Mesangial cell (primary cell): Measurements from ENCODE around the gene LDB2. TPM values are rescaled to one million over a fixed set of nuclear protein-coding genes. Genes with fewer than 3 reads are reported as not detected.

Experiments used
- total RNA-seq: library from RNA; depleted of rRNA; stranded (reverse); fragments of >200 nt; gene quantifications from 2 replicates; pipeline ENCODE4 v1.2.3, GENCODE V29; 2015

The LDB2 gene
- 0.33 and 3.2 TPM in 2 replicates for total RNA-seq

GRCh38 chr4:16897991-16898827 lies at the start of gene LDB2:
TSS of gene LDB2 (minus strand) at chr4:16898645.

